ENCODE measurements around the gene CCK.

- TF ChIP-seq BACH2 (CRISPR knock-in tag; IDR thresholded peaks at IDR 0.05; ENCODE audit: borderline replicate concordance): no peak
- TF ChIP-seq ISL1 (CRISPR knock-in tag; IDR thresholded peaks at IDR 0.05): no peak
- no peak for TF ChIP-seq ZFP3 (CRISPR knock-in tag; IDR thresholded peaks at IDR 0.05)
- no peak for TF ChIP-seq ZNF70 (CRISPR knock-in tag; IDR thresholded peaks at IDR 0.05)
- no peak for TF ChIP-seq ZNF565 (CRISPR knock-in tag; conservative IDR thresholded peaks at IDR 0.05; ENCODE audit: low read depth)
- TF ChIP-seq ZFP30 (CRISPR knock-in tag; IDR thresholded peaks at IDR 0.05): no peak
- no peak for TF ChIP-seq CREB5 (CRISPR knock-in tag; IDR thresholded peaks at IDR 0.05; ENCODE audit: low read depth)
- no peak for TF ChIP-seq TCF4 (CRISPR knock-in tag; IDR thresholded peaks at IDR 0.05; ENCODE audit: borderline replicate concordance)
- no peak for TF ChIP-seq PATZ1 (CRISPR knock-in tag; IDR thresholded peaks at IDR 0.05; ENCODE audit: borderline replicate concordance)
- TF ChIP-seq ARNTL (CRISPR knock-in tag; IDR thresholded peaks at IDR 0.05; ENCODE audit: borderline replicate concordance, low read depth): no peak
- TF ChIP-seq SNAI2 (CRISPR knock-in tag; IDR thresholded peaks at IDR 0.05): no peak
- TF ChIP-seq CSRNP3 (CRISPR knock-in tag; IDR thresholded peaks at IDR 0.05): no peak
- TF ChIP-seq TSHZ2 (CRISPR knock-in tag; IDR thresholded peaks at IDR 0.05): no peak
- no peak for TF ChIP-seq RARB (CRISPR knock-in tag; IDR thresholded peaks at IDR 0.05)
Observed at GRCh38 chr3:42229942-42230688, 35.9 kb downstream of the CCK start.
